Measurements from ENCODE around the gene TFF2.

Gene TFF2

DNA sequence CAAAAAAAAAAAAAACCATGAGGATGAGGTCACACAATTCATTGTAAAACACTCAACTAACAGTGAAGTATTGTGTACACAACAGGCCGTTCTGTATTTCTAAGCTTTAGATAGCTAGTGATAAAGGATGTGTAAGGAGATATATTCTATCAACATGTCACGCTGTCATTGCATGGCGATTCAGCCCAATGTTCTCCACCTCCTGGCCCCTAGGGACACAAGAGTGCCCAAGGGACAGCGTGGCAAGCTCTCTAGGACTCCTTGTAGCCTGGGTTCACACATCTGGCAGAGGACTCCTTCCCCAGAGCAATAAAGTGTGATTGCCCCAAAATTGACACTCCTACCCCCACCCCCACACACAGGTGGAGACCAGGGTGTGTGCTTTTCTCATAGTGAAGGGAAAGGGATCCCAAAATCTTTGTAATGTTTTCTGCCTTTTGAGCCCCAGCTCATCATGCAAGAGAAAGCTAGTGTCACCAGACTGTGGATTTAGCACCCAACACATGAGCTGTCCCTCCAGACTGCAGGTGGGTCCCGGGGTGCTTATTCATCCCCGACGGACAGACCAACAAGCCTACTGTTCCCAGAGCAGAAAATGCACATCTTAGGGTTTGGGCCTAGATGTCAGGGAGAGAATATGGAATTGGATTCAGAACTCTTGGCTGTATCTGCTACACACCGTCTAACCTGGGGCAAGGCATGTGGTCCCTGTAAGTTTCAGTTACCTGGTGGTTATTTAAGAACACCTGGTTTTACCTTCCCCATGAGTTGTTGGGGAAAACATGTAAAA lies 33.6 kb upstream of the TFF2 start:
- FAIRE-seq: no peak

DNA sequence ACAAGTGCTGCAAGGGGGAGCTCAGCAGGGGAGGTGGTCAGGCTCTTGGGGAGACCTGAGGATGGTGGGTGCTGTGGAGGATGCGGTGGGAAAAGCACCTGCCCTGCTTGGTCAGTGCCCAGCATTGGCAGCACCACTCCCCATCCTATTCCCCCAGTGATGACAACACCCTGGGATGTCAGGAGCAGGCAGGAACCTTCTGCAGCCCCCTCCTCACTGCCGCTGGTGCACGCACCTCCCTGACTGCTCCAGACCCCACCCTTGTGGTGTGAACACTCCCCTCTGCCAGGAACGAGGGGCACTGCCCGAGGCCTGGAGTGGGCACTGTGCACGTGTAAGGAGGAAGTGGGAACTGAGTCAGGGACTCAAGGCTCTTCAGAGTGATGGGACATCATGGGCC lies 32.5 kb upstream of the TFF2 start:
- no peak for FAIRE-seq

DNA sequence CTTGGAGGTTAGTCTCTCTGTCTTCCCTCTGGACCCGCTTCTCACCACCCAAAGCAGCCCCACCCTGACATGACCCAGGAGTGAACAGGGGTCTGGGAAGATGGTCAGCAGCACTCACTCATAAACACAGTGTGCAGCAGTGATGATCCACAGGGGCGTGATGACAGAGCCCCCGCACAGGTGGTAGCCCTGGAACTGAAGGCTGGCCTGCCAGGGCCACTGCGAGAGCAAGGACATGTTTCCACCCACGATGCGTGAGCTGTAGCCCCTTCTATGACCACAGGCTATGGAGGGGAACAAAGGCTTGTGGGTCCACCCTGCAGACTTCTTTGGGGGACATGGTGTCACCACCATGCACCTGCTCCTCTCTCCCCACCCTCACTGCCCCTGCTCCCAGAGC lies 32.1 kb upstream of the TFF2 start:
- FAIRE-seq: no peak

DNA sequence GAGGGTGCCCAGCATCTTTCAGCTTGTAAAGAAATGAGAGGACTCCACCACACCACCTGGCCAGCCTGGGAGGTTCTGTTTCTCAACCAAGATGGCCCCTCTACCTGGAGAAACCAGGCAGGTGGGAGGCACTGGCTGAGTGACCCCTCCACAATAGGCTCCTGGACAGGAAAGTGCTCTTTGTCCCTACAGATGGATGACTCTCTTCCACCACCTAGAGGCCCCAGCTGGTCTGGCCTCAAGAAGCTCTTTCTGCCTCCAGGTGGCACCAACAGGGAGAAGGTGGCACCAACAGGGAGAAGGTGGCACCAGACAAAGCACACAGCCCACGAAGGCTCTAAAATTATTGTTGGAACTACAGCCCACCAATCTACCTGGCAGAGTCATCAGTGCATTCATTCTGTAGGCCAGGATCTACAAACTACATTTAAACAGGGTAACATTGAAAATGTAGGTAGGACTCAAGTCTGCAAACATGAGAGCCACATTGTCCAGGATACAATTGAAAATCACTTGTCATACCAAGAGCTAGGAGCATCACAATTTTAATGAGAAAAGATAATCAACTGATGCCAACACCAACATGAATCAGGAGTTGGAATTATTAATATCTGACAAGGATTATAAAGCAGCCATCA lies 30.7 kb upstream of the TFF2 start:
- FAIRE-seq: no peak

DNA sequence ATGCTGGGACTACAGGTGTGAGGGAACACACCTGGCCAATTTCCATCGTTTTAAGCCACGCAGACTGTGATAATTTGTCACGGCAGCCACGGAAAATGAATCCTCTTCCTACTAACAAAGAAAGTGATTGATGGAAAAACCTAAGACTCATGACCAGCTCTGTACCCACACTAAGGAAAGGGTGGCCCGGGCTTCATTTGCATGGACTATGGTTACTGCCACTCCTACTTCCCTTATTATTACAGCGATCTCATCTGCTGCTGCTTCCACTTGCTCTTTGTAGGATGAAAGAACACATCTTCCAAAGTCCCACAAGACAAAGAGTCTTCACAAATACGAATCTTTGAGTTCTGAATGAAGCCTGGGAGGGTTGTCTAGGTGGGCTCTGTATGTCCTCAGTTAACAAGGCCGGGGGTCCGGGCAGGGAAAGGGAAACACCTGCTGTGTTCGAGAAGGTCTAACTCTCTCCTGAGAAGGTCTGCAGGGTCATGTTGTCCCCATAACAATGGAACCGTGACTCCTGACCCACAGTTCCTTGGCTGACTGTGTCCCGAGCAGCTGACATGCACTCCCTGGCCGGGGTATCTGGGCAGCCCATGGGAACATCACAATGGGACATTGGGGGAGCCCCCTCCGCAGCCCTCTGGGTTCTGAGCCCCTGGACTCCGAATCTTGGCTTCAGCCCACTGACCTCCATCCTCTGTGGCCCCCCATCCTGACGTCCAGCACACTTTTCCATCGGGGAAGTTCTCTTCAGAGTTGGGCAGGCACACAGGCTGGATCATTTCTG lies 28.8 kb upstream of the TFF2 start:
- no peak for FAIRE-seq

DNA sequence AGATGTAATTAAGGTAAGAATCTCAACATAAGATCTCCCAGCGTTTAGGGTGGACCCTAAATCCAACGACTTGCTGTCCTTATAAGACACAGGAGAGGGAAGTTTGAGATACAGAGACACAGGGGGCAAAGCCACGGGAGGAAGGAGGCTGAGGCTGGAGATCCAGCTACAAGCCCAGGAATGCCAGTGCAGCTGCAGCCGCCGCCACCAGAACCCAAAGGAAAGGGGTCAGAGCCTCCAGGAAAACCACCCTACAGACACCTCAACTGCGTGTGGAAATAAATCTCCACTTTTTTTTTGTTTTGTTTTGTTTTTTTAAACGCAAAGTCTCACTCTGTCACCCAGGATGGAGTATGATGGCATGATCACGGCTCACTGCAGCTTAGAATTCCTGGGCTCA lies 27.6 kb upstream of the TFF2 start:
- no peak for FAIRE-seq

DNA sequence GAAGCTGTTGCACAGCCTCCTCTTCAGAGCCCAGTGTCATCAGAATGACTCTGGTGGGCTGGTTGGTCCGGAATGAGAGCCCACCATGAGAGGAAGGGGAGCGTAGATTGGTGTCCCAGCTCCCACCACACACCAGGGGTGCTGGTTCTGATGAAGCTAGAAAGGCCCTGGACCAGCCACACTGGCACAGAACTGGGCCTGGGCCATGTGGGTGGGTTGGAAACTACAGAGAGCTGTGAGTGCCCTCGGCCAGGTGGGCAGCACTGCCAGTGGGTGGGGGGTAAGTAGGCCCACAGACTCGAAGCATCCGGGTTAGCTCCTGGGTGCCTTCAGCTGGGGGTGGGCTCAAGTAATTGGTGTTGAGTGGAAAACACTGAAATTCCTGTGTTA lies 27.2 kb upstream of the TFF2 start:
- FAIRE-seq: no peak

DNA sequence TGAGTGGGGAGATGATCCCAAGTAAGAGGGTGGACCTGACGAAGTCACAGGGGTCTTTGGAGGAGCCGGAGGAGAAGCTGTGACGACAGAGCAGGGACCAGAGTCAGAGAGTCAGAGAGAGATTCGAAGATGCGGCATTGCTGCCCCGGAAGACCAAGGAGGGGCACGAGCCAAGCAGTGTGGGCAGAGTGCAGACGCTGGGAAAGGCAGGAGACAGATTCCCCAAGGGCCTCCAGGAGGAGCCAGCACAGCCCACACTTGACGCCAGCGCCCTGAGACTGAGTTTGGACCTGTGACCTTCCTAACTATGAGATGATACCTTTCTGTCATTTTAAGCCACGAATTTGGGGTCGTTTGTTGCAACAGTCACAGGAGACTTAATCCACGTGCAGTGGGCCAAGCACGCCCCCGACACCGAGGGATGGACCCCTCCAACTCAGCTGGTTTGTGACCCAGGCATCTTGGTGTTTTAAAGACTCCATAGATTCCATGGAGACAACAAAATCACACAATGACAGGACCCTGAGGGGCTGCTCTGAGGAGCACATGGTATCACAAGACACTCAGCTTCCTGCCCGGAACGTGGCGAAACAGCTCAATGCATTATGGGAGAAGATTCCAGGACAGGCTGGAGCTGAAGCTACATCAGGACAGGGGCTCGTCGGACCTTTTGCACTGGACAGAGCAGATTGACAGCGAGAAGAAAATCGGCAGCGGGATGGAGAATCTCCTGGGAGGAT lies 26.6 kb upstream of the TFF2 start:
- no peak for FAIRE-seq

DNA sequence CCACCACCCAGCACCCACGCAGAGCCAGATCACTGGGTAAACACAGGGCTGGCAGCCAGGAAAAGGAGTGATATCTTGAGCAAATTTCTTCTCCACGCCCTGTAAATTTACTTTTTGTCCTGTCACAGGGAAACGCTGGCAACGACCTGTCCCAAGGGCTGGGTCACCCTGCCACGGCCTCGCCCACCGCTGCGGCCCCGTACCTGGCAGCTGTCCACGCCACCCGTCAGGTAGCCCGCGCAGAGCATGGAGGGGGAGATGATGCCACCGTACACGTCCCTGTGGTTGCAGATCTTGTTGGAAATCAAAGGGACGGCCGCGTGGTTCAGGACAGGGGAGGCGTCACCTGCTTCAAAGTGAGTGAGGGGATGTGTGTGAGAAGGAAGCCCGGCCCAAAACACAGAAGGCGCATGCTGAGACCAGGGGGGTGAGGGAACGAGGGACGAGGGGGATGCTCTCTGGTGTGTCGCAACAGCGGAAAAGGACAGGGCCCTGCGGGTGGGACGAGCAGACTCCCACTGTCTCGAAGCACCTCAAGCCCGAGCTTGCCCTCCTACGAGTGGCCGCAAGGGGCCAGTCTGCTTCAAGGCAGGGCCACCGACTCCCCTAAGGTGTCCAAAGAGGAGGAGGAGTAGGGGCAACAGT lies 25.7 kb upstream of the TFF2 start:
- no peak for FAIRE-seq

DNA sequence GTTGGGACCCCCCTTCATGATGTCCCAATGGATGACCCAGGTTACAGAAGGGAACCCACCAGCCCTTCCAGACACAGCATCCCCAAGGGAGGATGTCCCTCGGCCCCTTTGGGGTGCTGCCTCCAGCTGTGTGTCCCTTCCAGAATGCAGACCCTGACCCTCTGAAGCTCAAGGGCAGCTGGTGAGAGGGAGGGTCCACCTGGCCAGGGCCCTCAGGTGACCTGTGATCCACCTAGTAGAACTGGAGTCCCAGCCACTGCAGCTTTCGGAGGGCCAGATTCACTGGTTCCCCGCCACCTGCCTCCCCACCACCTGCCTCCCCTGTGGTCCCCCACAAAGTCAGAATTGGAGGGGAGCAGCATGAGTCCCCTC lies 25.2 kb upstream of the TFF2 start:
- no peak for FAIRE-seq

DNA sequence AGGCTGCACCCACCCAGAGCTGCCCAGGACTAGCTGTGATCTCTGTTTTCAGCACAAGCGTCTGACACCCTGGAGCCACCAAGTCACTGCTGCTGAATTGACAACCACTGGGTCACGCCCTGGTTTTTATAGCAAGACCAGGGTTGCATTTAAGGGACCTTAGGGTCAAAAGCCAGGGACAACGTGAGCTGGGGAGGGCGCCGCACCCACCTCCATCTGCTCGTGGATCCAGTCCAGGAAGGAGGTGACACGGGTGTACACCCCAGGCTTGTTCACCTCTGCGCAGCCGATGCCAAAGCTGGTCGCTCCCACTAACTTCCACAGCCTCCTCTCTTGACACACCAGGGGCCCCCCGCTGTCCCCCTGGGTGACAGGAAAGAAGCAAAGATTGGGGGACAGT lies 24.7 kb upstream of the TFF2 start:
- no peak for FAIRE-seq

DNA sequence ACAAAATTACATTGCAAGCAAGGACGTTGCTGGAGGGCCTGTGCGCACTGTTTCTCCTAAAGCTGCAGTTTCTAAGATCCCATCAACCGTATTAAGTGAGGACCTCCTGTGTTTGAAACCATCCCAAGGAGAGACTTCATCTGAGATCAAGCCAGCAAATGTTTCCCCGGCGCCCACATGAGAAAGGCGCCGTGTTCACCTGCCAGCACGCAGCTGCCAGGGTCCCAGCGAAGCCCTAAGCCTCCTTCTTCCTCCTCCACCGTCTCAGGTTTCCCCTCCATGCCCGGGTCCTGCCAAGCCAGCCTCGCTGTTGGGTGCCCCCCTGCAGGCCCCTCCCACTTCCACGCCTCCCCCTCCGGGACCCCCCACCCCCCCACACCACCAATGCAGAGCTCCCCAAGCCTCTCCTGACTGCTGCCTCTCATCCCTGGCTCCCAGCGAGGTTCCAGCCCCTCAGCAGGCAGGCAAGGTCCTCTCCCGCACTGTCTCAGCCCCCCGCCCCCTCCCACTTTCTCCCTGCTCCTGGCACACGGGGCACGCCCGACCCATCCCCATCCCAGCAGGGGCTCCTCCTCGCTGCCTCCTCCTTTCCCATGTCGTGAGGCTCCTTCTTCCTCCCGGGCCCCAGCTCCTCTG lies 24.2 kb upstream of the TFF2 start:
- FAIRE-seq: no peak

DNA sequence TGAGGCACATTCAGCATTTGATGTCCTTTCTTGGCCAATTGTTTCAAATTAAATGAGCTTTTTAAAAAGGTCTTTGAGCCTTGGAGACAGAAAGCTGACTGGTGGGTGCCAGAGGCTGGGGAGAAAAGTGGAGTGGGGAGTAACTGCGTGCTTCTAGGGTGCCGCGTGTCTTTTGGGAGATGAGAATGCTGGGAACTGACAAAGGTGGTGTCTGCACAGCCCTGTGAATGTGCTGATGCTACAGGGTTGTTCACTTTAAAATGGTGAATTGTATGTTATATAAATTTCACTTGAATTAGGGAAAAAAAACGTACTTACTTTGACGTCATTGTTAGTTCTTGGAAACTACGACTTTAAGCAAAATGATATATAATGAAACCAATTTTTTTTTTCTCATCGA lies 23.7 kb upstream of the TFF2 start:
- no peak for FAIRE-seq

DNA sequence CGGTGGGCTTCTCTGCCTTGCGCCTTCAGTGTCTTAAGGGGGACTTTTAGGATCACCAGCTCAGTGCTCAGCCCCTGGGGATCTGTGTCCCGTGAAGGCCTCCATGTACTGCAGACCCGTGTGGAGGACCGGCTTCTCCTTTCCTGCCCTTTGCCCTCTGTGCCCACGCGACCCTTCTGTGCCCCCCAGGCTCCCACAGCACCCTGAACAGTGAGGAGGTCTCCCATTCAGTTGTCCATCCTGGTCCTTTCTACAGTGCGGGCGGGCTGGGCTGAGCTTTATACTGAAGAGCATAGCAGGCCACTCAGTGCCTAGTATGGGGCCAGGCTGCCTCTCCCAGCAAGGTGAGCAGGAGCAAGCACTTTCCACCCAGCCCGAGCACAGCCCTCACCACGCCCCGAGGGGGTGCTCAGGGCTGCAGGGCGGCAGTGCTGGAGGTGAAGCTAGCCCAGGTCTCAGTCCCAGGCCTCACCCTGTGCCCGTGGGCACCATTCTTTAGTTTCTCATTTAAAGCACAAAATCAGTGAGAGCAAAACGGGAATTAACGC lies 23.2 kb upstream of the TFF2 start:
- no peak for FAIRE-seq

DNA sequence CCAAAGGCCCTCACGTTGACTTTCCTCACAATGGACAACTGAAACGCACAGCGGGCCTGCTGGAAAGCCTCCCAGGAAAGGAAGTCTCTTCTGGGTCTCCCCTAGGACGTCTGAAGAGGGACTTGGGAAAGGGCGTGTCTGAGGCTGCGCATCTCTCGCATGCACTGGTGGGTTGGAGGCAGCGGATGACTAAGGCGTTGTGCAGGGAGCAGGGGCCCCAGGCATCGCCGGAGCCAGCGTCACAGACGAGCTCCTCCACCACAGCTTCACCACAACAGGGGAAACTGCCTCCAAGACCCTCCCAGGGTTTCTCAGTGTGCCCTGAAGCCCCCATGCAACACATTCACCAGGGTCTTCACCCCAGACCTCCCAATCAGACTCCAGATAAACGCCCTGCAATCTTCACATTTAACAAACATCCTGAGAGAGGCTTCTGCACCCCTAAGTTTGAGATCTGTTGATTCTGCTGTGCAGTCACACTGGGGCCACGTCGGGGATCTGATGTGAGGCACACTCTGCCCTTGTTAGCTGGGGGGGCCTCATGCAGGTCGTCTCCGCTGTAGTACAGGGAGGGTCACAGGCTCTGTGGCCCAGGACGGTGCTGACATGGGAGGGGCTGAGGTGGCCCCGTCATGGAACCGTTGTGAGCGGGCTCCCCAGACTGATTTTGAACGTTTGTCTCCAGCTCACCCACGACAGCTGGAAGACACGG lies 22.6 kb upstream of the TFF2 start:
- FAIRE-seq: no peak

DNA sequence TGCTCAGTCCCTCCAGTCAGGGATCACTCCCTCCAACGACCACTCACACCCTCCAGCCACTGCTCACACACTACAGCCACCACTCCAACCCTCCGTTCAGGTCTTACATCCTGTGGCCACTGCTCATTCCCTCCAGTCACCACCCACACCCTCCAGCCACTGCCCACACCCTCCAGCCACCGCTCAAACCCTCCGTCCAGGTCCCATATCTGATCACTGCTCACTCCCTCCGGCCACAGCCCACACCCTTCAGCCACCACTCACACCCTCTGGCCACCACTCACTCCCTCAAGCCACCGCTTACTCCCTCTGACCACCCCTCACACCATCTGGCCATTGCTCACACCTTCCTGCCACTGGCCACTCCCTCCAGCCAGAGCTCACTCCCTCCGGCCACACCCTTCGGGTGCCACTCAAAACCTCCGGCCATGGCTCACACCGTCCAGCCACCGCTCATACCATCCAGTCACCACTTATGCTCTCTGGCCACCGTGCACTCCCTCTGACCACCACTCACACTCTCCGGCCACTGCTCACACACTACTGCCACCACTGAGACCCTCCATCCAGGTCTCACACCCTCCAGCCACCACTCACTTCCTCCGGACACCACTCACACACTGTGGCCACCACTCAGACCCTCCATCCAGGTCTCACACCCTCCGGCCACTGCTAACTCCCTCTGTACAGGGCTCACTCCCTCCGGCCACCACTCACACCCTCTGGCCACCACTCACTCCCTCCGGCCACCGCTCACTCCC lies 20.3 kb upstream of the TFF2 start:
- no peak for FAIRE-seq

DNA sequence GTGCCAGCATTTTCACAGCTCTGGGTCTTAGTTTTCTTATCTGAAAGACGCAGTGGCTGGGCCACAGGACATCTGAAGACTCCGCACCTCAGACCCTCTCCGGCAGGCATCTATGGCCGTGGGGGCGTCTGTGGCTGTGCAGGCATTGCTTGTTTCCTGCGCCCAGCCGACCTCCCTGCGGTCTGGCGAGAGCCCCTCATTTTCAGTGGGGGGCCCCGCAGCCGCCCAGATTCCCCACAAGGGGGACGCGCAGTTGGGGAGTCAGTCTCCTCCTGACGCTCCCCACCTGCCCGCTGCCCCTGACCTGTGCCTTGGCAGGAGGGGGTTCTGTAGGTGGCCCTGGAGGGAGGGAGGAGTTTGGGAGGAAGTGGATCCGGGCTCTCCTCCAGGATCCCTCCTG lies 19.0 kb upstream of the TFF2 start:
- FAIRE-seq: no peak

DNA sequence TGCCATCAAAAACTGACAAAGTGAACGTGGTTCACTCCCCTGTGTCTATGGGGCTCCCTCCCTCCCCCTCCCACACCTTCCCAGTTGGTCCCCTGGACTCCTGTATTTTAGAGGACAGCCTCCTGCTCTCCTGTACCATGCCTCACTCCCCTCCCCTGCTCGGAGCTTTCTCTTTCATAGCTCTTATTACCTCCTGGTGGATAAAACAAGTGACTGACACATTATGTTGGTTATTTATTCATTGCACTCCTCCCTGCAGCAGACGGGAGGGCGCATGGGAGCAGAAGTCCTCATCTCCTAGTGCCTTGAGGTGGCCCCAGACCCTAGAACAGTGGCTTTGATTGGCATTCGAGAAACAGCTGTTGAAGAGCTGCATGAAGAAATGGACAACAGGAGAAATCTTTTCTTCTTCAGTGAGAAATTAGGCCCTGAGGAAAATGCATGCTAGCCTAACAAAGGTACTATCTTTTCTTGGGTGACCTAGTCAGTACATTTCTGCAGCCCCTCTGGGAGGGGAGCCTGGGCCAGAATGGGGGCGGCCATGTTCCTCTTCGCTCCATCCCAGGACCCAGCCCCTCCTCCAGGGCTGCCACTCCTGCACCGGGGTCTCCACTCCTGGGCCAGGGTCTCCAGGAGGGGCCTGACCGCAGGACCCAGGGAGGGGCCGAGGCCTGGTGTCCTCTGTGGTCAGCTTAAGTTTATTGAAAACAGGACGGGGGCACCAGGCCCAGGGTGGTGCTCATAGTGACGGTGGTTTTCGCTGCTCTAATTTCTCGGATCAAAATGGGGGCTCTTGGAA lies 16.8 kb upstream of the TFF2 start:
- no peak for FAIRE-seq

DNA sequence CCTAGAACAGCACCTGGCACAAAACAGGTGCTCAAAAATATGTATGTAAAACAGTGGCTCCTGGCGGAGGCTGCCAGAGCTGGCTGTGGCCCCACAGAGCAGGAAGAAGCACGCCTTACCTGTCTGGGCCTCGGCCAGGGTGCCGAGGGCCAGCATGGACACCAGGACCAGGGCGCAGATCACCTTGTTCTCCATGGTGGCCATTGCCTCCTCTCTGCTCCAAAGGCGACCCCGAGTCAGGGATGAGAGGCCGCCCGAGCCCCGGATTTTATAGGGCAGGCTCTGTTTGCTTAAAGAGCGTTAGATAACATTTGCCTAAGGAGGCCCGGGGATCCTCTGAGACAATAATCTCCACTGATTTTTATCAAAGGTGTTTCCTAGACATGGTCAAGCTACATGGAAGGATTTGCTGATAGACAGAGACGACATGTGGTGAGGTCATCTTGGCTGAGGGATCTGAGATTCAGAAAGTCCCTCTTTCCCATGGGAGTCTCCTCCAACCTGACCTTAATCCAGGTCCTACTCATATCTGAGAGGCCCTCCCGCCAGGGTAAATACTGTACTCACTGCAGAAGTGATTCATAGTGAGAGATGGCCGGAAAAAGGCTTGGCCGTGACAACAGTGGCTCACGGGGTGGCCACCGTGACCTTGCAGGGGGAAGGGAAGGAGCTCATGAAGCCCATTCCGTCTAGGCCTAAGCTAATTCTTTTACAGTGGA lies 15.7 kb upstream of the TFF2 start, which contains the start of gene TFF1:
TFF1 (minus strand) TSS at position 244 of the 719 bp plus-strand sequence; CDS start at position 204, 40 bp downstream.
- no peak for FAIRE-seq

Measured in endometrium (tissue), 2 donors.